Measurements from ENCODE around the gene SLC22A15.
A peak's percentile ranks its signal among the peaks of the same experiment; 100 is the strongest.

The SLC22A15 gene

DNA sequence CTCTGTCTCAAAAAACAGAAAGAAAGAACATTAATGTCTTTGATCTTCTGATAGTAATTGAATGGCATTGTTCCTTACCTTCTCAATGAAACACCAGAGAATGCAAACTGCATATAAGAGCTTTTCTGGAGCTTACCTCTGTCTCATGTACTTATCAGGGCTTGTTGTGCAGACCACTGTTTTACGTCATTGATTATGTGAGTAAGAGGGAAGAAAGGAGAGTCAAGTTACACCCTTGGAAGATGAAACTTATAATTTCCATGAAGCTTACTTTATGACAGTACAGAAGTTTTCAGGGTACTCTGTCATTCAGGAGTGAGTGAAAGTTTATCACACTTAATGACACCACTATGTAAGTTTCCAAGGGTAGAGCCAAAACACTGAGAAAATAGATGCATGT is 85.9 kb downstream of the SLC22A15 start:
- no peak for TF ChIP-seq CTCF (IDR thresholded peaks at IDR 0.05; ENCODE audit: low read depth, low read length, missing control alignments)
- no peak for DNase-seq (ENCODE audit: extremely low read depth, low read depth)
- H3K4me3 ChIP-seq (replicated peaks; ENCODE audit: low read depth, low read length) = no peak overlapping the region

DNA sequence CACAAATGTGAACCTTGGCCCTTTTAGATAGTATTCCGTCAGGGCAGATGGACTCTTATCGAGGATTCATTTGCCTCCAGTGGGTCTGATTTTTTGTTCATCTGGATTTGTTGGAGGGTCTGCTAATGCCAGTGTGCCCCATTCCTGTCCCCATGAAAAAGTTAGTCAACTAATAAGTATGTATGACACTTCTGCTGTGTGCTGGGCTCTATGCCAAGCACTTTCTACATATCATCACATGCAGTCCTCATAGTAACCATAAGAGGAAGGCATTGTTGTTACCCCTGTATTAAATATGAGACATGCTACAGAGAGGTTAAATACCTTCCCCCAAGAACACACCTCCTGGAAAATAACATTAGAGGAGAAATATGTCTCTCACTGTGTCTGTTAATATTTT is 88.3 kb downstream of the SLC22A15 start:
- DNase-seq (ENCODE audit: extremely low read depth, low read depth) = no peak
- TF ChIP-seq CTCF (IDR thresholded peaks at IDR 0.05; ENCODE audit: low read depth, low read length, missing control alignments) = no peak
- H3K4me3 ChIP-seq (replicated peaks; ENCODE audit: low read depth, low read length) = no peak overlapping the region

DNA sequence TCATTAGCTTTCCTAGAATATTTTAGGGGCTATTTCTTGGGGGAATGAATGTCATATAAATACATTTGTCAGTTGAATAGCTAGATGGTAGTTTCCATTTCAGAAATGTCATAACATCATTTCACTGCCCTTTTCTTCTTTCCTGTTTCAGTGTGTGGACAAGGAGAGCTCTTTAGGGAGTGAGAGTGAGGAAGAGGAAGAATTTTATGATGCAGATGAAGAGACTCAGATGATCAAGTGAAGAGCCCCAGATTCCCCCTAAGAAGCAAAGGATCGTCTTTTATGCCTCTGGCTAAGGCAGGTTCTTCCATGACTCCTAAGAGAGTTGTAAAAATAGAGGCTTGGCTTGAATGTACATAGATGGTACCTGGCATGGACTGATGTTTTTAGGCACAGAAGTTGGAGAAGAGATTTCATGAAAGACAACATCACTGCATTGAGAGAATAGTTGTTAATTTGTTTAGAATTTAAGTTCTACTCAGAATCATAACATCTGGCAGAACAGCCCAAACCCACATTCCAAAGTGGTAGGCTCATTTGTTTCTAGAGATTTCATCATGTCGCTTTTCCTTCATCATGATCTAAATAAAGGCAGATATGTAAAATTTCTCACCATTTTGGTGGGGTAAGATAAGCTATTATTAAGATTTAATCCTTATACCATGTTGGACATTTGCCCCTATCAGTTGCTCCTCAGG is 90.7 kb downstream of the SLC22A15 start:
- peak; percentile 22 for DNase-seq (ENCODE audit: extremely low read depth, low read depth)
- H3K4me3 ChIP-seq (replicated peaks; ENCODE audit: low read depth, low read length) = no peak overlapping the region
- TF ChIP-seq CTCF (IDR thresholded peaks at IDR 0.05; ENCODE audit: low read depth, low read length, missing control alignments) = no peak

DNA sequence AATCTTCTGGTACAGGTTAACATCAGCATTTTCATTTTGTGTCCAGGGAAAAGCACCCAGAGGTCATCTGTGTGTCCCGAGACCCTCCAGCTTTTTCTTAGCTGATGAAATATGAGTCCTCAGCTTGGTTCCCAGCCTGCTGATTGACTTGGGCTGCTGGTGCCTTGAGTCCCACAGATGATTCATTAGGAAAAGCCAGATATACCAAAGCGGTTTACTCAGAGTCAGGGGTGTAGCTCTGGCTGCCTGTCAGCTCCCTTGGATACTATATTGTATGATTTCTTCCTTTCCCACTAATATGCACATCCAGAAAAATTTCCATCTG is 91.2 kb downstream of the SLC22A15 start:
- no peak overlapping the region for H3K4me3 ChIP-seq (replicated peaks; ENCODE audit: low read depth, low read length)
- no peak for TF ChIP-seq CTCF (IDR thresholded peaks at IDR 0.05; ENCODE audit: low read depth, low read length, missing control alignments)
- DNase-seq (ENCODE audit: extremely low read depth, low read depth) = peak; percentile 61

DNA sequence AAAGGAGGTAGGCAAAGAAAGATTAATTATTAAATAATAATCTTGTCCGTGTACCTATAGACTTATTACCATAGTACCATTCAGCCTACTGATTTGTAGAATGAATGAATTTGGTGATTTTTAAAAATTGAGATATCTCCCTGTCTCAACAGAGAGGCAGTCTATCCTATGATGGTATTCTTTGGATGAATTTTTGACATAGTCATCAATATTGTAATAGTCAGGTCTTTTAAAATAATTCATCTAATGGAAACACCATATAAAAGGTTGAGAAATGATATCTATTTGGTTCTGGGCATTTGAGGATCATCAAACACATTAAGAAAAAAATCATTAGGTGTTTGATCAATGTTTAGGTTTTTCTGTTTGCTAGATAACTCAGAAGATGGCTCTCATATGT is 99.3 kb downstream of the SLC22A15 start:
- no peak for DNase-seq (ENCODE audit: extremely low read depth, low read depth)
- no peak overlapping the region for H3K4me3 ChIP-seq (replicated peaks; ENCODE audit: low read depth, low read length)
- no peak for TF ChIP-seq CTCF (IDR thresholded peaks at IDR 0.05; ENCODE audit: low read depth, low read length, missing control alignments)

DNA sequence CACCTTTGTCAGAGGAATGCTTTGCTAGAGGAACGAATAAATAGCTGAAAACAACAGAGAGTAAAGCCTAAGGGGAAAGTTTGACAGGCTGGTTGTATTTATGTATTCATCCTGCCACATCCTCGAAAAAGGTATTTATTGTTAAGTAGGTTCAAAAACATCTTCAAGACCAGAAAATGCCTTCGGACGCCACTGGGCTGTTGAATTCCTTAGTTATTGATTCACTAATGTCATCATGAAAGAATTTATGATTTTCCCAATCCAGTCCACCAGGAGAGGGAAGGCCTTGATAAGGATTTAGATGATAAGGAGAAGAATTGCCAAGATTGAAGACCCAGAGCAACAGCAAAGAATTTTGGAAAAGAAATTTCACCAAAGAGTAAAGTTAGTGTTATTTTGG is 99.7 kb downstream of the SLC22A15 start:
- no peak for DNase-seq (ENCODE audit: extremely low read depth, low read depth)
- H3K4me3 ChIP-seq (replicated peaks; ENCODE audit: low read depth, low read length) = no peak overlapping the region
- no peak for TF ChIP-seq CTCF (IDR thresholded peaks at IDR 0.05; ENCODE audit: low read depth, low read length, missing control alignments)

DNA sequence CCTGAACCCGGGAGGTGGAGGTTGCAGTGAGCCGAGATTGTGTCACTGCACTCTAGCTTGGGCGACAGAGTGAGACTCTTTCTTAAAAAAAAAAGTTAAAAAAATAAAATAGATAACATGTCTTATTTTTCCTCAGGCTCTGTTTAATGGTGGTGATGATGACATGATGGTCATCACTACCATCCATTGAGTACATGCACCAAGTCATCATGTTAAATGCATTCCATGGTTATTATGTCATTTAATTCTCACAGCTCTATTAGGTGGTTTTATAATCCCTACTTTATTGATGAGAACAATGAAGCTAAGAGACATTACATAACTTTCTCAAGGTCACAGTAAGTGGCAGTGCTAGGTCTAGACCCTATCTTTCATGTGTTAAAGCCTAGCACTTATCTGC is 100.5 kb downstream of the SLC22A15 start:
- no peak overlapping the region for H3K4me3 ChIP-seq (replicated peaks; ENCODE audit: low read depth, low read length)
- DNase-seq (ENCODE audit: extremely low read depth, low read depth) = no peak
- no peak for TF ChIP-seq CTCF (IDR thresholded peaks at IDR 0.05; ENCODE audit: low read depth, low read length, missing control alignments)
